GM19035 (cell line): ENCODE data around the gene GPC3.
"Not testable (repeated sequence)": the region's sequence is repeated elsewhere in the genome, so short reads cannot be mapped to it uniquely, and the experiment has no call there.

Source experiments
- ATAC-seq: cut with Tn5 transposase; IDR thresholded peaks from one replicate; pipeline ENCODE4 v1.9.1; 2021; ENCODE audit not compliant: unreplicated experiment

The GPC3 gene

DNA sequence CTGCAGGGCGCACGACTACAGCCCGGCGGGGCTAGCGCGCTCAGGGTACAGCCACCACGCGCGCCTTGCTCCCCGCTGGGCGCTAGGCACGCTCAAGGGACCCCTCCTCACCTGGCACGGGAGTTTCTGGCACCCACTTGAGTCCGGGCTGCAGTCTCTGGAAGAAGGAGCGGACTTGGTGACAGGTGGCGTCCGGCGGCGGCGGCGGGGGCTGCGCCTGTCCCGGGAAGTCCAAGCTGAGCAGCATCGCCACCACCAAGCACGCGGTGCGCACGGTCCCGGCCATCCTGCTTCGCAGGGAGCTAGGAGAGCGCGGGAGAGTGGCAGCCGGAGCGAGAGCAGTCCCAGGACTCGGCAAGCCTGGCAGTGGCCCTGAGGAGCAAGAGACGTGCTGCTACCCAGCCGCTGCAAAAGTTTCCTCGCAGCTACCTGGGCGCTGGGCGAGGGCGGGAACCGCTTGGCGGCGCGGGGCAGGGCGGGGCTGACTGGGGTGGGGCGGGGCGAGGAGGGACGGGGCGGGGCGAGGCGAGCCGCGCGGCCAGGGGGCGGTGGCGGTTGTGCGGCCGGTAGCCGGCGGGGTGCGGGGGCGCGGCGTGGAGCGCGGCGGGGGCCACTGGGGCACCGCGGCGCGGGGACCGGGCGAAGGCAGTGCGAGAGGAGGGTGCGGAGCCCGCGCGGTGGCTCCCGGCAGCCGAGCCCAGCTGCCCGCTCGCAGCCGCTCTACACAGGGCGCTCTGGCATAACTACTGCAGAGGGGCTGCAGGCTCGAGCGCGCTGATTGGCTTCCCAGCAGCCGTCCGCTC is at the start of gene GPC3:
GPC3 (minus strand) TSS at position 431 of the 803 bp plus-strand sequence.
- ATAC-seq, result peak; percentile 65

DNA sequence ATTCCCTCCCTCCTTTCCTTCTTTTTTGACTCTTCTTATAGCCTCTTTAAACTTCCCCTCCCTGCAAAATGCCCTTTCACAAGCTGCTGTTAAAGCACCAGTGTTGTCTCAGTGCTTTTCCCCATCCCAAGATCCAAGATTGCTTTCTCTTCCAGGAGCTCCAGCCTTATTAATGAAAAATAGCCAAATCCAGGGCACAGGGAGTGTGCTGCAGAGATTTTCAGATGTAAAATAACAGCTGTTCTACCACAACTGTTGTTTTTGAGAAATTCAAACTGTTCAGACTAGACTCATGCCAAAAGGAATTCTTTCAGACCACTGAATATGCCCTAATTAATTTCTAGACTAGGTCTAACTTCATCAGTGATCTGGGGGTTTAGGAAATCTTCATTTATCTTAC is 47.0 kb upstream of the GPC3 start:
- ATAC-seq, result no peak

DNA sequence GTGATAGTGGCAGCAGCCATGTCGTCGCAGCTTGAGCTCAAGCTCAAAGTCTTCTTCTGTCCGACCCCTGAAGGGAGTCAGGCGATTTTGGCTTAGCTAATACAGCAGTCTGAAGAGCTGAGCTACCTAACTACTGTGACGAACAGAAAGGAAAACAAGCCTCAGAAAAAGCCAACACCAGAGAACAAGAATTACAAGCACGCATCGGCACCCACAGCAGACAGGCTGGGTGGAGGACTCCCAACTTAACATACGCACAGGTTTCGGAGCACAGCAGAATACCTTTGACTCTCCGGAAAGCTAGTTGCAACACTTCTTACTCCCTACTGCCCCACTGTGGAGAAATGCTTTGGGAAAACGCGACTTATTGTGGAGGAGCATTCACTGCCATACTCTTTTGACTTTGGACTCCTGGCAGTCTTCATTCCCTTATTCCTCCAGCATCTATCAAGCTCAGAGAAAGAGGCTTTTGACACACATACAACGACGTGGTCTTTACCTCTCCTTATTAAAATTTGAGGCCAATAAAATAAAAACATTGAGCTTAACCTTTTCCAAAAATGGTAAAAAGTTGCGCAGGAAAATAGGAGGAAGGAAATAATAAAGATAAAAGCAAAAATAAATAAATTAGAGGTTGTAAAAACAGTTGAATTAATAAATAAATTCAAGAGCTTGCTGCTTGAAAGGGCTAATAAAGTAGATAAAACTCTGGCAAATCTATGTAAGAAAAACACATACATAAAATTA is 41.3 kb upstream of the GPC3 start:
- no peak for ATAC-seq

DNA sequence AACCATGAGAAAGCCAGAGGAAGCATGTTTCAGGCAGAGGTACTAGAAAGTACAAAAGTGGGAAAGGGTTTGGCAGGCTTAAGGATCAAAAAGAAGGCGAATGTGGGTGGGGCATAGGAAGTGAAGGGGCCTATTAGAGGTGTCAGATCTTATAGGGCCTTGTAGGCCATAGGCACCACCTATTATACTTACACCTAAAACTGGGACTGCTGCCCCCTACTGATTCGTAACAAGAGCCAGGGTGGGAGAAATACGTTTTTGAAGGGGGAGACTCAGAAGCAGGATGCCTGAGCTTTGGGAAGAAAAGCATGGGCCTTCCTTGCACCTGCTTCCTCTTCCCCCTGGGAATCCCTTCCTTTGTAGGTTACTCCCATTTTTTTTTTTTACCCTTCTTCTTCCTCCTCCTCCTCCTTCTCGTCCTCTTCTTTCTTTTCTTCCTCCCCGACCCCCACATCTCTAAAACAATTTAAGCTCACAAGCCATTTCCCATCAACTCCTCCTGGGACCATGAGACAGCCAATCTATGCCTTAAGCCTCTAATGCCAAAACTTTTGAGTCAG is 40.7 kb upstream of the GPC3 start:
- ATAC-seq, result no peak

DNA sequence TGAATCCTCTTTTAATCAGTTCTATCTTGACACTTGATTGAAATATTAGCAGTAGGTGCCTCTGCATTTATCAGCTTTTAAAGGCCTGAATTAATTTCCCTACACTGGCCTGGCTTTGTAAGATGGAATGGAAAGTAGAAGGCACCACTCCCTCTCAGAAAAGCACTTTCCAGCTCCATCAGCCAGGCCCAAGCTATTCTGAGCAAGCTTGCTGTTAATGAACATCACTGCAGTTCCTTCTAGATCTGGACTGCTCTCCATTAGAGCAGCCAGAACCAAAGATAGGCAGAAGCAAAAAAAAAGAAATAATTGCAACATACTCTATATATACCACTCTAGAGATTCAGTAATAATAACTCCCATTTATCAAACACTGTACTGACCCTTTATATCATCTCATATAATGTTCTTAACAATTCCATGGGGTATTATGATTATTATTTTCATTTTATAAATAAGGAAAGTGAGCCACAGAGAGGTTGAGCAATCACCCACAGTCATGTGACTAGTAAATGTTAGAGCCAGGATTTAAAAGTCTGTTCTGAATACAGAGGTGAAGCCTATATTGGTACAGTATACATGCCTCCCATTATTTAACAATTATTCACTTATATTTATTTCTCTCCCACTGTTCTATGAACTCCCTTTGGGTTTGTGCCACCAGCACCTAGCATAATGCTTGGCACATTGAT is 39.4 kb upstream of the GPC3 start:
- no peak for ATAC-seq

DNA sequence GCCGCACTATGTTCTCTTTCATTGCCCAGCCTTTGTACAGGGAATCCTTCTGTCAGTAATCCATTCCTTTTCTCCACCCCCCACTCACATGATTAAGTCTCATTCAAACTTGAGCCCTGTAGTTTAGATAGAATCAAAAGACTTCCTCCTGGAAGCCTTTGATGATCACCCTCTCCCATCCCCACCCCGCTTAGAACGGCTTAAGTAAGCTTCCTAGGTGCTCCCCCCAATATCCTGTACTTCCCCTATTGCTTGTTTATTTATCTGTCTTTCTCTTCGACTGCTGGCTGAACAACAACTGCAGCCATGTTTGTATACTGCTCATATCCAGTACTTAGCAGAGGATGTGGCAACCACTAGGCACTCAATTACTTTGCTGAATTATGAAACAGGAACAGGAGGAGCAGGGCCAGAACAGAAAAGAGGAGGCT is 38.5 kb upstream of the GPC3 start:
- no peak for ATAC-seq

DNA sequence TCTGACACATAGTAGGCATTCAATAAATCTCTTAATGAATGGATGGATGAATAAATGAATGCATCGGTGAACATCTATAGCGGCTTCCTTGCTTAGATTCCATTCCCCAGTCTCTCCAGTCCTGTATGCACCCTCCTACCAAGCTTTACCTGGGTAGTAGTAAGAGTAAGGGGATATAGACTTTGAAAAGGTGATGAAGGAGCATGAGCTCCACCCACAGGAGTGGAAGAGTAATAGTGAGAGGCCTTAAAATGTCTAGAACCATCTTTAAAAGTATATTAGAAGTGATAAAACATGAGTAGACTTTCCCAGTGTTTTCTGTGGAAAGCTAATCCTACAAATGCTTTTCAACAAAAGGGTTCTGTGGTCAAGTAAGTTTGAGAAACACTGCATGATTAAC is 35.5 kb upstream of the GPC3 start:
- no peak for ATAC-seq

DNA sequence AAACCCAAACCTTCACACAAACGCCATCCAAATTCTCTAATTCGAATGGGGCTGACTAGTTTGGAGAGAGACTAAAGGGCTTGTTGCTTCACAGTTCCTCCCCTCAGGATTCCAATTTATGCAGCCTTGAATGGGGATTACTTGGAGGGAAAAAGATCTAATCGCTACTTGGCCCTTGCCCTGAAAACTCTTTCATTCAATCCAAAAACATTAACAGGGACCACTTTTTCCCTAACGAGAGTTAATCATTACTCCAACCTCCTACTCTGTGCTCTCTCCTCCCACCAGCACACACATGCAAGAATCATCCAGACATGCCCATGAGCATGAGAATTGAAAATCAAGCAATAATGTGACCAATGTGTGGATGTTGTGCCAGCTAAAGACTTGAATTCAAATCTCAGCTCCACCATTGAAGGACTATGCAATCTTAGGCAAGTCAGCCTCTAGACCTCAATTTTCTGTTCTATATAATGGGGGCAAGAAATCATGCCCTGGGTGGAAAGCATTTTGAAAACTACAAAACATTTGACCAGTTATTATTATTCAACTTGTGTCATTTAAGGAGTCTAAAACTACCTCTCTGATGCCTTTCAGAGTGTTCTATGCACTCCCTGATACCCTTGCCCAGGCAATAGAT is 34.3 kb upstream of the GPC3 start:
- ATAC-seq, result no peak

DNA sequence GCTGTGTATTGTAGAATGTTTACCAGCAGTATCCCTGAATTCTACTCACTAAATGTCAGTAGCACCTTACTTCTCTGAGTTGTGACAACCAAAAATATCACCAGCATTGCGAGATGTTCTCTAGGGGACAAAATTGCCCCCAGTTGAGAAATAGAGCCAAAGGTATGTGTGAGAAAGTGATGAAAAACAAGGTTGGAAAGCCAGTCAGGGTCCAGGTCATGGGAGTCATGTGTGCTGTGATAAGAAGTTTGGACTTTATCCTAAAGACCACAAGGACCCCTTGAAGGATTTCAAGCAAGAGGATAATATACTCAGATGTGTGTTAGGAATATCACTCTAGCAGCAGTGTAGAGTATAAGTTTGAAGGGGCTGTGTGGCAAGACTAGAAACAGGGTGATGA is 30.9 kb upstream of the GPC3 start:
- not testable (repeated sequence) for ATAC-seq

DNA sequence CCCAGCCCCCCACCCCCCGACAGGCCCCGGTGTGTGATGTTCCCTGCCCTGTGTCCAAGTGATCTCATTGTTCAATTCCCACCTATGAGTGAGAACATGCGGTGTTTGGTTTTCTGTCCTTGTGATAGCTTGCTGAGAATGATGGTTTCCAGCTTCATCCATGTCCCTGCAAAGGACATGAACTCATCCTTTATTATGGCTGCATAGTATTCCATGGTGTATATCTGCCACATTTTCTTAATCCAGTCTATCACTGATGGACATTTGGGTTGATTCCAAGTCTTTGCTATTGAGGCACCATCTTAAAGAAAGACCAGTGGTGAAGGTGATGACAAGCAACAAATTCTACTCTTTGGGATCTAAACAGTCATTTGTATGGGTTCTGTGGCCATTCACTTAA is 30.1 kb upstream of the GPC3 start:
- not testable (repeated sequence) for ATAC-seq

DNA sequence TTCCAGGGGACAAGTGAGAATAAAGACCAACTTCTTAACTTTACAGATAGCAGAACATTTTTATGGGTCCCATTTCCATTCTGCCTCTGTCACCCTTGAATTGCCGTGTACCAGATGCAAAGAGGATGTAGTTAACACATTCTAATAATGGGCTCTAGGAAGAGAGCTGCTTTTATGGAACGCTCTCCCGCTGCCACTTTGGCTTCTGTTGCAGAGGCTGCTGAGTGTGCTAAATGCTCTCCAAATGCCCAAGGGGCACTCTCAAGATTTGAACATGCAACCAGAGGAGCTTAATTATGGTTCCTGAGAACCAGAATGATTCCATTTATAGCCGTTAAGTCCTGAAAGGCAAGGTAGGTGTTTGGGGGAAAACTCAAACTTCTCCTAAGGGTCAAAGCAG is 28.1 kb upstream of the GPC3 start:
- ATAC-seq, result no peak

DNA sequence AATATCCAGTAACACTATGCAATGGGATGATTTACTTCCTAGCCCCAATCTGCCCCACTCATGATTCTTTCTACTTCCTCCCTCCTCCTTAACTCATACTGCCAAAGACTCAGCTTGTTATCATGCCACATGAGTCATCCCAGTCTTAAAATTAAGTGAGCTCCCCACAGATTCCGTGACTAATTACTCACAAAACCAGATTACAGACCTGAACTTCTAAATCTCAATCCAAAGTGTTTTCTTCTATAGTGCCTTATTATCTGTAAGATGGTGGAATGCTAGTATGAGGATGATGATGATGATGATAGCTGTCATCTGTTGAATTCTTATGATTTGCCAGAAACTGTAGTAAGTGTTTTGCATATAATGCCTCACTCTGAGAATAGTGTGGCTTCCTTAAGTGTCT is 27.7 kb upstream of the GPC3 start:
- ATAC-seq, result no peak

DNA sequence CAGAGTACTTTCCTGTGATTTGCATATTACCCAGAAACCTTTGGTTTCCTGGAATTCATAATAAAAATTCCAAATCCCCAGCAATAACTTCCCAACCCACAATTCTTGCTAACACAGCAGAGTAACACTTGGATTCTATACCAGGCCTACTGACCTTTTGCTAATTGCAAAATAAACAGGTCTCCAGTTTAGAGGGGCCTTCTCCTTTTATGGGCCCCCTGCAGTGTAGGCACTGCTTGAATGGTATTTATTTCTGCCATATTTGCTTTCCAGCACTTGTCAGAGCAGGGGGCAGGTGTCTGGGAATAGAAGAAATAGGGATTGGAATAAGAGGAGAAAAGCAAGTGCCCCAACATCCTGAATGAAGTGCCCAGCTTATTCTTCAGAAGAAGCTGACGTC is 25.3 kb upstream of the GPC3 start:
- ATAC-seq, result no peak

DNA sequence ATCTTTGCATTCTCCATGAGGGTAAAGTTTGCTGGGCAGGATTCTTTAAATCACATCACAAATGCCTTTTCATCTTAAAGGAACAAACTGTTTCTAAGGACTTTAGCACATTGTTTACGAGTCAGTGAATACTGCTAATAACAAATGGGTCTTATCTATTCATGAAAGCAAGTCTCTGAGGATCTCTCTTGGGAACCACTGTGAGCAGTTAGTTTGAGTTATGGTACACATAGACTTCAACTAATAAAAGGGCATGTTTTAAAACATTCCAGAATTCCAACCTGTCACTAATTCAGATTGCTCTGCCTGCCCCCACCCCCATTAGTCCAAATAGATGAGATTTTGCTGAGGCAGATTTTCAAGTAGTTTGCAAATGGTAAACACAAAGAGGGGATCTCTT is 22.3 kb upstream of the GPC3 start:
- no peak for ATAC-seq

DNA sequence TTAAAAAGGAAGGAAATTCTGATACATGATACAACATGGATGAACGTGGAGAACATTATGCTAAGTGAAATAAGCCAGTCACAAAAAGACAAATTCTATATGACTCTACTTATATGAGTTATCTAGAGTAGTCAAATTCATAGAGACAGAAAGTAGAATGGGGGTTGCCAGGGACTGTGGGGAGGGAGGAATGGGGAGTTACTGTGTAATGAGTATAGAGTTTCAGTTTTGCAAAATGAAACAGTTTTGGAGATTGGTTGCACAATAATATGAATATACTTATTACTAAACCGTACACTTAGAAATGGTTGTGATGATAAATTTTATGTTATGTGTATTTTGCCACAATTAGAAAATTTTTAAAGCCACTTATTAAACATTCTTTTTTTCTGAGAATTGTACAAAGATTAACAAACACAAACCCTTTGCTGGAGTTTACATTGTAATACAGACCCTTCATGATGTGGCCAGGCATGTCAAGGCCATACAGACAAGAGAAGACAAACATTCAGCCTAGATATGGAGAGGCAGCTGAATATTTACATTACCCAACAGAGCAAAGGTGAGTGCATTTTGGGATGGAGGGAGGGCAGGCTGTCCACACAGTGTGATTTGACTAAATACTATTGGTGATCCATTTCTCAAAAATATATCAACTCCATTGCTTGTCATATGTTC is 21.2 kb upstream of the GPC3 start:
- no peak for ATAC-seq

DNA sequence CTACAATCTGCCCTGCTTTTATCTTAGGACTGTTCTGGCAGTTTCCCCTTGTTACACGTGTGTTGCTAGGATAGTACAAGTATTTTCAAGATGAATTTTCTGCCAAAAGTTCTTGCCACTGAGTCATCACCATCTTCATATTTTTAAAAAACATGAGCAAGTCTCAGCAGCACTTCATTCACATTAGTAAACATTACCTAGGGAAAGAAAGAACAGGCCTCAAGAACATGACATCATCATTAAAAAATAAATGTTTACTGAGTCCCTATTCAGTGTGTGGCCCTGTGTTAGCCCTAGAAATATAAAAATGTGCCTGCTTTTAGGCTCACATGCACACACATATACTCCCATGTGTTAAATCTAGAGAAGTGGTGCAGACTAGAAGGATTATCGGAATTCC is 18.7 kb upstream of the GPC3 start:
- ATAC-seq, result no peak

DNA sequence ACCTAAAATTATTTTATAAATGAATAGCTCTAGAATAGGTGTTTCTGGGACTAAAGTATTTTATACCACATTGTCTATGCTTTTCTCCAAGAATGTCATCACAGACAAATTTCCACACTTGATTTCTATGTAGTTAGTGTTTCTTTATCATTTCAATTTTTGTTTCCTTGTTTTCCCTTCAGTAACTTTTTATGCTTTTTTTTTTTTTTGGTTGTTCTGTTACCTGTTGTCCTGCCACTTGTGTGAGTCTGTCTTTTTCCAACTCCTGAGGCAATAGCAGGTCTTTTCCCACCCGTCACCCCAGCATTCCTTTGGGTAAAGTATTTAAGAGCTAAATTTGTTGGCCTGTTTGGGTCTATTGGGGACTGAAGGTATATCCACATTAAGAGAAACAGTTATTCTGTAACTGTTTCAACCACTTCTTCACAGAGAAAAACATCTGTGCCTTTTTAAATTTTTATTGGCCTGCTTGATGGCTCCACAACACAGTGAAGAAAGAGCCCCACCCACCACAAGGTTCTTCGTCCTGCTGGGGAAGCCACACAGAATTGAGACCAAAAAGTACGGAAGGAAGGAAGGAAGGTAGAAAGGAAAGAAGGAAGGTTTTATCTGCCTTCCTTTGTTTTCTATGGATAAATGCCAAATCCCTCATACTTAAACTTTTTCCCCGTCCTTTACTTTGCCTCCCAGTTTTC is 17.7 kb upstream of the GPC3 start:
- no peak for ATAC-seq

DNA sequence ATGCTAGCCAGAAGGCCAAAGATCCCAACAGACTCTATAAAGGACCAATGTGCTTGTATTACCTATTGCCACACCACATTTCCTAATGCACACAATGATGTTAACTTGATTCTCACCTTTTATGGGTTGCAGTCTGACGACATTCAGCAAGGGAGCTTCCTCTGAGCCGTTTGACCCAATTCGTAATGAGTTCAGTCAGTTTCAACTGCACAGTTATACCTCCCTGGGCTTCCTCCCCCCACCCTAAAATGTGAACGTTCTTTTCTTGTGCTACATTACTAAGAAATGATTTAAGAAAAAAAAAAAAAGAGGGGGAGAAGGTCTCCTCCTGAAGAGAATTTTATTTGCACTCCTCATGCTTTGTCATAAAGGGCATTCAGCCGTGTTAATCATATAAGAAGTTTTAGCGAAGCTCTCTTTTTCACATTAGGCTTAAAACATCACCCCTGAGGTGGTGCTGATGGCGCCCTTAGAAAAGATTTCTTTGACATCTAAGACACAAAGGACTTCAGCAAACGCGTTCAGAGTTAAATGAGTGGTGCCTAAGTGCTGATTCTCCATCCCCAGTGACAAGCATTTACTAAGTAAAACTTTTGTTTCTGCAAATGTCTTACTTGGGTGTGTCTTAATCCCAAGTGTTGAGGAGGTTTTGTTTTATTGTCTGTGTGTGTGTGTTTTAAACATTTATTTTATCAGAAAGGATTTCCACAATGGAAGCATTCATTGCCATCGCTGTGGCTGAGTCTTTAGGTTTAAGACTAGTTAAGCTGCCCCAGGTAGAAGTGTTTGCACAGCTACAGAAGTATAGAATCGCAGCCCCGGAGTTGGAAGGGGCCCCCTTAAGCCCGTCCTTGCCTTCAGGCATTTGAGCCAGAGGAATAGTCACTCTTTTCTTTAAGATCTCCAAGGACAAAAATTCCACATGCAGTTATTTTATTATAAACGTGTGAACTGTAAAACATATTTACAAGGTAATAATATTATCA is 15.2 kb upstream of the GPC3 start:
- ATAC-seq, result no peak
